SKM-1 treated with dmso at 0.1 percent for 144 hours (cell line): Measurements from ENCODE around the gene ACSL6.

ENCODE experiments used
- DNase-seq: peaks from one replicate; lab custom pipeline; 2025; ENCODE audit not compliant: unreplicated experiment; lab: John Stamatoyannopoulos, UW

Gene ACSL6

DNA sequence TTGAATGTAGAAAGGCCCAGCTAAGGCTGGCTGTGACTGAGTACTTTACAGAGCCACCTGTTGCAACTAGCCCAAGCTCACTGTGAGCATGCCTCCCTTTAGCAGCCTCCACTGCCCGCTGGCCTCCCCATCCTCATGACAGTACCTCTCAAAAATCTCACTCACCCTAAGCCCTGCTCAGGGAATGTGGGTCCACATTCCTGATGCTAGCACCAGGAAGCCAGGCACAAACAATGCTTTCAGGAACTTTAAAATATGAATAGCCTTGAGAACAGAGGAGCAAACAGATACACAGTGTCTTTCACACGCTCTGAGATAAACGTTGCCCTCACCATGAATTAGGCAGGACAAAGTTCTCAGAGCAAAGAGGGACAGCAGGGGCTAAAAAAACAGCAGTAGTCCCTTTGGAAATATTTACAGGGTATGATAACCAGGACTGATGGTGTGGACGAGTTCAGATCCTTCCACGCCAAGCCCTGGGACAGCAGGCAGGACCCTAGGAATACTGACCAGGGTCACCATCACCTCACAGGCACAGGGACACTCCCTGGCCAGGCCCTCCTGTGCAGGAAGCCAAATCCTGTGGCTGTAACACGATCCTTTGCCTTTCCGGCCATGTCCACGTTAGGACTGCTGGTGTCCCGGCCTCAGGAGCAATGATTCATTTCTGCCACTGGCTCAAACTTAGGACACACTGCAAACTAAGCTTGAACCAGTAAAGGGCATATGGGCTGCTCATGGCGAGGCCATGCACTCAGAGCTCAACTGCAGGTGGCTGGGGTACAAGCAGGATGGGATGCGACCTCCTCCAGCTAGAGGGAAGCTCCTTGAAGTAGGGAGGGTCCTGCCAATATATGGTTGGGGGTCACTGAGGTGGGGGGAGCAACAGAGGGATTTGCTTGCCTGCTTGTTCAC is 9.6 kb downstream of the ACSL6 start:
- no peak for DNase-seq

DNA sequence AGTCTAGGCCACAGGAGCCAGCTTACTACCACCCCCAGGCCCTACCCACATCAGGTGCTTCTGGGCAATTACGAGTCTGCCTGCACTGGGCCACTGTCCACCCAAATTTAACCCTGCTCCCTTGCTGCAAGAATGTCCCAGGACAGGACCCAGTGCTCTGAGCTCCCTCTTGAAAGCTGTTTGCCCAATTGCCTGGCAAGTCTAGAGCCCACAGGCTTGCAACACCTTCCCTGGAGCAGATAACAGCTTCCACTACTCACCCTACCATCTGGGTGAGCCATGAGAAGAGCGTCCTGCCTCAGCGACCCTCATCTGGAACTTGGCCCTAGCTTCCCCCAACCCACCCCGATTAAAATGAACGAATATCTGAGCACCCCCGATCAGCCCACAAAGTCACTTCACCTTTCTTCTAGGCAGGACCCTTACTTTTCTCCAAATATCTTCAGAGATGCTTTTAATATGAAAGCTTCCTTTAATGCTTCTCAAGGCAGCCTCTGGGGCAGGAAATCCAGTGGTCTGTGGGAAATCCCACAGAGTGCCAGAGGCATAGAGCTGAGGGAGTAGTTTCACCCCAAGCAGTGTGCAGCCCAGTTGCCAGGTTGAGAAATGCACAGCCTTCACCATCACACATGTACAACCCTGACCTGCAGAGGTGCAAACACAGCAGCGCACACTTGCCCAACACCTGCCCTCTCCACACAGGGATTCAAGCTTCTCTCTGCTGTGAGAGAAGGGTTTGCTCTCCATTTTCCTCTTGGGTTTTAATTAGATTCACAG is 10.6 kb downstream of the ACSL6 start:
- peak; percentile 54 for DNase-seq

DNA sequence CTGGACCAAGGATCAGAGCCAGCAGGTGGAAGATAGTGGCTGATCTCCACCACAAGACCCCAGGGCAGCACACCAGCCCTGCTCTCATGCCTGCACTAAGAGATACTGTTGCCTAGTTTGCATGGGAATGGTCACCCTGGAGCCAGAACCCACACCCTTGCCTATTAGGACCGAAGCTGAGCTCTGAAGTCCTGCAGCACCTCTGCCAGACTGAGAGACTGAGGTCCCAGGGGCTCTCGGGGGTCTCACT is 11.3 kb downstream of the ACSL6 start:
- no peak for DNase-seq

DNA sequence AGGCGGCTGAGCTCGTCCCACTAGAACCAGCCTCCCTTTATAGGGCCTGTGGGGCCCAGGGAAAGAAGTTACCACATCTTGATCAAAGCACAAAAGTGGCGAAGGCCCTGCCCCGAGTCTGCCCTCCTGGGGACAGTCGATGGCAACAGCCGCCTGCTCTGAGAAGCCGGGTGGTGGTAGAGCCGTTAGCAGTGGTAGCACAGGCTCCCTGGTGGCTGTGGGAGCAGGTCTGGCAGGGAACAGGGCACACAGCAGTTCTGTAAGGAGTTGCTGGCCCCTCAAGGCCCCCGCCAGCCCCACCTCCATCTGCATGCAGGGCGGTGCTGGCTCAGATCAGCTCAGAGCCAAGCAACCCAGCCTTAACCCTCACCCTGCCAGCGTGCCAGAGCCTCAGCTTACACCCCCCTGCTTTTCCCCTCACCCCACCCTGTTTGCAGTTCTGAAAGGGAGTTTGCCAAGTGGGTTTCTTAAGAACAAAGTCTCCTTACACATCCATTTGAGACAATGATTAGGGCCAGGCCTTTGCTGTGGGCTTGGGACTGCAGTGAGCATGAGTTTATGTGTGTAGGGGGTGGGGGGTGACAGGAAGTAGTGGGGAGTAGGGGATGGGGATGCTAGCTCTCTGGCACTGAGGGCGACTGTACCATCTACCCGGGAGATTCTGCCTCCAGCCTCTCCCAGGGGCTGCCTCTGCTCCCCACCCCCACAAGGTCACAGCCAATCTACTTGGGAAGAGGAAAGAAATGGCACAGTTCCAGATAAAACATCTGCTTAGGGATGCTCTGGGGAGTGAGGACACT is 11.8 kb downstream of the ACSL6 start:
- DNase-seq: no peak

DNA sequence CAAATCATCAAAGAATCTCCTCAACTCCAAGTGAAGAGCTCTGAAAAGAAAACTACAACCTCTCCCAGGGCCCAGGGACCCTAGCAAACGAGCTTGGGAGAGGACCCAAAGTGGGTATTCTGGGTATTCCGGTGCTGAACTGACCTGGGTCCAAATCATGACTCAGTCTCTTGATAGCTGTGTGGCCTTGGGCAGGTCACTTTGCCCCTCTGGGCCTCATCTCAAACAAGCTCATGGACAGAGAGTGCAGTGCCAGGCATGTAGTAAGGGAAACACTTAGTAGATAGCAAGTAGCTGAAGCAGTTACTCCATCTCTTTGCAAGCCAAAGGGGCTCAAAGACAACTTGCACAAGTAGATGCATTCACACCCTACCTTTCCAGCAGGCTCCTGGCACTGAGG is 12.4 kb downstream of the ACSL6 start:
- DNase-seq: no peak

DNA sequence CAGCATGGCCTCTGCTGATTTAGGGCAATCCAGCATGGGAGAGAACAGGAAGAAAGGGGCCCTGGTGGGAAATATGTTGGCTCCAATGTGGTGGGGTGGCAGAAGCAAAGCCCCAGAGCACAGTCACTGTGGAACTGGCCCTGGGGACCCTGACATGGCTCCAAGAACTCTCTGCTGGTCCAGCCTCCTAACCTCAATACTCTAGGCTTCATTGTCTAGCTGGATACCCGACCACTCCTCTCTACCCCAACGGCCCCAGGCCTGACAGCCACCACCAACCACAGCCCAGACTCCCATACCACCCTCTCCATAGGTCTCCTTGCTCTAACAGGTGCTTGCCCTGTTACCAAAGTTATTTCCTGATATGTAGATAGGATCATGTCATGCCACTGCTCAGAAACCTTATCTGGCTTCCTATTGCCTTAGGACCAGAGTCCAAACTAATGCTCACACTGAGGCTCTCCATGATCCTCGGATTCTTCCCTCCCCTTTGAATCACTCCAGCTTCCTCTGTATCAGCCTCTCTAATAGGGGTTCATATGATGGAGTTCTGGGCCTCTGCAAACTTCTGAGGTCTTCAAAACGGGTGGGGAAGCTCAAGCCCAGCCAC is 12.9 kb downstream of the ACSL6 start:
- DNase-seq: no peak

DNA sequence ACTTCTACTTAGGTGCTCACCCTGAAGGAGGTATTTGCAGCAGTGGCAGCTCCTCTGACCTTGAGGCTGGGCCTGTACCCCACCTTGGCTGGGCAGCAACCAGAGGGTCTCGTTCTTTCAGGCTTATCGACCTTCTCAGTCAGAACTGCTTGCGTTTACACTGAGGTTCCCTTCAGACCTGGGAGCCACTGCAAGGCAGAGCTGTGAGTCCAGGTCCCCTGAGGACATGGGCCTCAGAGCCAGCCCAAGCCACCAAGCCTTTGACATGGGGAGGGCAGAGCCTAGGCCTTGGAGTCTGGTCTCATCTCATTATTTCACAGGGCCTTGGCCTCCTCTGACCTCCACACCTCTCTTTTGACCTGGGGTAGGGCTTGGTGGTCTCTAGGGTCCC is 13.7 kb downstream of the ACSL6 start:
- DNase-seq: no peak

DNA sequence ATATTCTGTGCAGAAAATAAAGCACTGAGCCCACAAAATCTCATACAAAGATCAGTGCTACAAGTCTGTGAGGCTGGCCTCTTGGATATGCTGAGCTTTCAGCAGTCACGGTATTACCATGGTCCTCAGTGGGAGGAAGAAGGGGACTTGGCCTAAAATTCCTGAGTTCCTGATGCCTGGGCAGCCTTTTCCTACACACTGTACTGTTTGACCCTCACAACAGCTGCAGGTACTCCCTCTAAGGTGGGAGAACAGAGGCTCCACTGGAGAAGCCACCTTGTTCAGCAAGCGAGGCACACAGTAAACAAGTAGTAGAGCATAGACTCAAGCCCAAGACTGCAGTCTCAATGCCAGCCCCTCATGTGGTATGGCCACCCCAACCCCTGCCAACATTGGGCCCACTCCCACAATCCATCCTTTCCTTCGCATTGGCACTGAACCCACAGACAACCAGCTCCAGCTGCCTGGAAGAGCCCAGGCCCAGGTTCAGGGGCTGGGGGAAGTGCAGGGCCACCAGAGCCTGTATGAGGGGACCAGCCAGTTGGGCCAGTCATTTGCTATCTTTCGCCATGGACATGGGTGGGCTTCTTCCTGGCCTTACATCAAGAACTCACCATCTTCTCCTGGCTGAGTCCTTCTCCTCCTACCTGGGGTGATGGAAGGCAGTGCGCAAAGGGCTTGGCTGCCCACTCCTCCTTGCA is 14.3 kb downstream of the ACSL6 start:
- no peak for DNase-seq

DNA sequence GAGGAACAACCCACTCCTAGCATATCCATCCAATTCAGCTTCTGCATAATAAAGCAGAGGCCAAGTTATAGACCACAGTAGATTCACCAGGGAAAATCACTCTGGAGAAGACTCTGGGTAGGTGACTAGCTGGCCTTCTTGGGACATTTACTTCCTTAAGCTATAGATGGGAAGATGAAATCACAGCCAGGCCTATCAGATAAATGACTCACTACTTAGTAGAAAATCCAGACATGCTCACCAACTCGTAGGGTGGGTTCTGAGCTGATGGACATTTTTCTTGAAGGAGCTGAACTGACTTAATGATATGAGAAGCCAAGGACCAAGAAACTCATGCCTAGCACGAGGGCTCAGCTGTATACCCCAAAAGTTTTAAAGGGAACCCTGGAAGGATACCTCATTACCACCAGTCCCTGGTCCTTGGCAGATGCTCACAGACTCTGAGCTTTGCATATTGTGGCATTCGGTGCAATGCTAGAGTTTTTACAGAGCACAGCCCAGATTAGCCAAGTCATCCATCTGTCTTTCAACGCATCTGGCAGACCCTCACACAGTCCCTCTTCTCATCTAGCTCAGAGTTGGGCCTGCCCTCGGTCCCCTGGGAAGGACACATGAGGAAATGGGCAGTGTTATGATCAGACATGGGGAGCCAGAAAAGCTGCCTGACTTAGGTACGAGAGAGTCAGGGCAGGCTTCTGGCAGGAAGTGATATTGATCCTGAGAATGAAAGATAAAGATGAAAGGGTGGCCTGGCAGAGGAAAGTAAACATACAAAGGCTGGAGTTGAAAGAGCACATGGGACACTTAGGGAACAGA is 15.0 kb downstream of the ACSL6 start:
- no peak for DNase-seq

DNA sequence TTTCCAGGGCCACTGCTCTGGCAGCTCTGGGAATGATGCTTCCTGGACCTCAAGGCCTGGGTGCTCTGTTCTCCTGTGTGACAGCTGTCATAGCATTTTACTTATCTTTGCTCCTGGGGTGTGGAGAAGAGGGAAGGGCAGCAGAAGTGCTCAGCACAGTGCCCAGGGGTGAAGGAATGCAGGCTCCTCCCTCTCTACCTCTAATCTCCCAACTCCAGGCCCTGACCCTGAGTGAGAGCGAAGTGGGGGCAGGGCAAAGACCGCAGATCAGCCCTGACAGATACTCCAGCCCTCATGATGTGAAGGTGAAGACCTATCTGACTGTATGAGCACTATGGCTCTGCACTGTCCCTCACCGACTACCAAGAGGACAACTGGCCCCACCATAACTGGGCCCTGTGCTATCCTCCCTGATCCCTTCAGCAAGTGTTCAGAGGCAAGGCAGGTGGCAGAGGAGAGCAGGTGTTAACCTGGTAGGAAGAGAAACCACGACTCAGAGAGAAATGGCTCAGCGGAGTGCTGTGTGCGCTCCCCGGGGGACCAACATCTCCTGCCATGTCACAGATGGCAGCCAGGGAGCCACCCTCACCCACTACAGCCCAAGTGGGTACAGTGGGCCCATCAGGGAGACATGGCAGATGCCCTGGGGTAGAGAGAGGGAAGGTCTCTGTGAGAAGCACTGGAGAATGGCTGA is 16.8 kb downstream of the ACSL6 start:
- DNase-seq: no peak

DNA sequence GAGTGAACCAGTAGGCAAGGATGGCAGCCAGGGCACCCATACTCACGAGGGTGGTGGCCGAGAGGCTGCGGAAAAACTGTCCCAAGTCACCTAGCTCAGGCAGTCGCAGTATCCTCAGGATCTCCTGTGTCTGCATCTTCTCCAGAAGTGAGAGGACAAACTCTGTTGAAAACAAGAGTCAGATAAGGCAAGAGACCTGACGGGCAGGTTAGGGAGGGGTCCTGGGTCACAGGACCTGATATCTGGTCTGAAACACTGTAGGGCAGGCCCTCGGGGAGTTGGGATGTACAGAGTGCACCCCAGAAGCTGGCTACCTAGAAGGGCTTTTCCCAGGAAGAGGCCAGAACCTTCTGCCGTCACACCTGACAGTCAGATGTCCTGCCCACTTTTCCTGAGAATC is 17.4 kb downstream of the ACSL6 start:
- DNase-seq: no peak

DNA sequence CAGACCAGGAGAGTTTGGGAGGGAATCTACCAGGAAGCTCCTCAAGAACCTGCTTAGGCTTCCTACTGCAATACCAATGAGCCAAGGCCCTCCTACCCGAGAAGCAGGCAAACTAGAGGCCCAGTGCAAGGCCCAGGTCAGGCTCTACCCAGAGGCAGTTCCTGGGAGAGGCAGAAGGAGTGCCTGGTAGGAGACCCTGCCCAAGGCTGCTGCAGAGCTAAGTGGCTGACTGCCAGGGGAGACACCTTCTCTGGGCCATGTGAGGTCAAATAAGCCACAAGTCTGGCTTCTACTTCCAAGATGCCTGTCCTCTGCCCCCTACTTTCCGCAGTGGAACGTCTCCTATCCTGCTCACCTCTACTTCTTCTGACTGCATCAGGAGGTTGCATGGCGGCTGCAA is 17.8 kb downstream of the ACSL6 start:
- DNase-seq: no peak

DNA sequence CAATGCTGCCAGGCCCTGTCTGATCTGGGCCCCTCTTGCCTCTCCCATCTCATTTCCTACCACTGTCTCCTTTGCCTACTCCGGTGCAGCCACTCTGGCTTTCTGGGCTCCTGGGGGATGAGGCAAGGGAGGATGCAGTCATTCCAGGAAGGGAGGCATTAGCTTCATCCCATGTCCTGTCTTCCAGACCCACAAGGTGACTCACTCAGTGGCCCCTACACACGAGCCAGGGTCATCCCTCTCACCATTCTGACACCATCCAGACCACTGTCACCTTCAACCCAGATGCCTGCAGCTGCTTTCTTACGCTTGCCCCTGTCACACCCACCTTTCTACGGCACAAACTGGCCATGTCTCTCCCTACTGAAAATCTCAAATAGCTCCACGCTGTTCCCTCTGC is 19.1 kb downstream of the ACSL6 start:
- DNase-seq: no peak

DNA sequence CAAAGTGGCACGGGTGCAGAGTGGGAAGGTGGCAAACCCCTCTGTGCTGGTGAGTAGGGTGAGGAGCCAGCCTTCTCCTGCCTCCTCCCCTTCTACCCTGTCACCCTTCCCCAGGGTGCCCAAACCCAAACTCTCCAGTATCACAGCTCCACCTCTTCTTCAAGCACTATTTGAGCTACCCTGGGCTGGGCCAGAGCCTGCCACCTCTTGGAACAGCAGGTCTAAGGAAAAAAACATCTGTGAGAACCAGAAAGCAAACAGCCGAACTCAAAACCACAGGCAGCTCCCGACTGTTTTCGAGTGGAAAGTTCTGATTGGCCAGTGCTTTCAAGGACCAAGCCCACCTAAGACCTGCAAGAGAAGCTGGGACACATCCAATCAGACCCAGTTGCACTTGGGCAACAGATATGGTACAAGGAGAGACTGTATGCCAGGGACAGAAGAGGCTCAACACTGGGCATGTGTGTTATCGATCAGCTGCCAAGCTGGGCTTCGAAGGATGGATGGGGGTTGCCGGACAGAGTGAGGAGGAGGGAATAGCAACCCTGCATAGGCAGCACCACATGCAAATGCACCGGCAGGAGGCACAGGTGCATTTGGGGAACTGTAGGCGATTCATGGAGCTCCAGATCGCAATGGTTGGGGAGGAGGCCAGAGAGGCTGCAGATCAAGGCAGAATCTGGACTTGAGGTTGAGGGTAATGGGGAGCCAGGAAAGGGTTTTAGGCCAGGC is 19.7 kb downstream of the ACSL6 start:
- no peak for DNase-seq

DNA sequence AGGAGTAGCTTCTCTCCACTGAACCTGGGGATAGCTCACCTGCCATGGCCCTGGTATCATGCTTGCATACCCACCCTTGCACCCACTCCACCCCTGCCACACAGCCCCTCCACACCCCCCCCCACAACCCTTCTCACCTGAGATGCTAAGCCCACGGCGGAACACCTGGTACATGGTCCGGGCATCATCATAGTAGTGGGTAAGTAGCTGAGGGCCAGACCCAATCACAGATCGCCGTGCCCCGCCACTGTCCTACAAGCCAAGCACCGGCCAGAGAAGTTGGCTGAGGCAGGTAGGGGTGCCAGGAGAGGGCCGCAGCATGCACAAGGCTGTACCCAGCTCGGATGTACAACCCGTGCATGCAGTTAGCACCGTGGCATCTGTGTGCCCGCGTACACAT is 20.7 kb downstream of the ACSL6 start:
- DNase-seq: no peak

DNA sequence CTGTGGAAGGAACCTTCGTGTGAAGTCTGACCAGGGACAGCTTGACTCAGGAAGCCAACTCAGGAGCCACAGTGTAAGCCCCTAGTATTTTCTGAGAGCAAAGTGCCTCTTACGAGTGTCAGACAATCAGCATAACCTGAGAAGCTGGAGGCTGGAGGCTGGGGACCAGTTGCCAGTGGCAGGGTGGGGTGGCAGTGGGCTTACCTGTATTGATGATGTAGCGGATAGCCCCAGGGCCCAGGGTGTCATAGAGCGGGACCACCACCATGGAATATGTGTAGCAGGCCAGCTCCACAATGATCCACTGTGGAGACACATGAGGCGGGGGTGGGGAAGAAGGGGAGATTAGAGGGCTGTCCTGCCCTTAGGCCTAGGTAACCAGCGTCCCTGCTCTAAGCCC is 22.9 kb downstream of the ACSL6 start:
- no peak for DNase-seq

DNA sequence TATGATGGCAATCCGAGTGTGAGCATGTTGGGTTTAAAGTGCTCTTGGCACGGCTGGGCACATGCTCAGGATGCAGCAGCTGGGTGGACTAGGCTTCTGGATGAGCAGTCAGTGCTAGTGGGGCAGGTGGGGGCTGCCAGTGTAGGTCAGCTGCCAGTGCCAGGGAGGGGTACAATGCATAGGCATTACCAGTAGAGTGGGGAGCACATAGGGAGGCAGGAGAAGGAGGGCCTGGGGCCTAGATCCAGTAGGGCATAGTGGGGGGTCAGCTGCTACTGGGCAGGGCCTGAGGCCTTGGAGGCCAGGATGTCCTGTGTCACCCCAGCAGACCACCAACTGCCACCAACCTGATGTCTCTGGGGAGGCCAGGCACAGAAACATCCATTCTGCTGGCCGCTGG is 24.2 kb downstream of the ACSL6 start:
- DNase-seq: no peak

DNA sequence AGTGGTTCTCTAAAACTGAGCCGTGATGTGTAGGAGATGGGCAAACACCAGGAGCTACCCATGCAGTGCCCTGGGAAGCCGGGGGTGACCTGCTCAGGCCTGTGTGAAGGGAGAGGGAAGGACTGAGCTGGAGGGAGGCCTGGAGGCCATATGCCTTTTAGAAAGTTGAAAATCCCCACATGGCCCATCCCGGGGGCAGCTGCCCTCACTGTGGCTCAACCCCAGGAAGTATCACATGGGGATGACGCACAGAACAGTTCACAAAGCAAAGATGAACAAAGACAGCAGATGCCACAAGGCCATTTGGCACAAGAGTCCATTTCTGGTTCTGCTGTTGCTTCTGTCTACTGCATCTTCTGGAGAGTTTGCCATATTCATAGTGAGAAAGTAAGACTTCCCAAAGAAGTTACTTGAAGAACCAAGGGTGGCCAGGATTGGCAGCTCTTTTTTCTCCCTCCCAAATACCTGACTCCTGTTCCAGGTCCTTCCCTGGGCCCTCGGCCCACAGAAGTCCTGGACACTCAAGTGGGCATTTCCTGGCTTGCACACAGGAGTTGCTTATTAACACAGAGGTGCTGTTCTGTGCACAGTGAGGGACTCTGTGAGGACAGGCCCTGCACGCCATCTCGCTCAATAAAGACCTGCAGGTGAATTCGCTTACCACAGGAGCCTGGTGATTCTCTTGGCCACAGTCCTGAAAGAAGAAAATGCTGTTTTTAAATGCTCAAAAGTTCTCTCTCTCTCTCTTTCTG is 25.1 kb downstream of the ACSL6 start:
- DNase-seq: no peak
